ENCODE results near the gene MTM1. TPM values are rescaled to one million over a fixed set of nuclear protein-coding genes. Genes with fewer than 3 reads are reported as not detected.
A peak's percentile ranks its signal among the peaks of the same experiment; 100 is the strongest.

Gene MTM1
- total RNA-seq, 2 experiments from 2014 or later: 38.6 to 40.3 TPM

DNA sequence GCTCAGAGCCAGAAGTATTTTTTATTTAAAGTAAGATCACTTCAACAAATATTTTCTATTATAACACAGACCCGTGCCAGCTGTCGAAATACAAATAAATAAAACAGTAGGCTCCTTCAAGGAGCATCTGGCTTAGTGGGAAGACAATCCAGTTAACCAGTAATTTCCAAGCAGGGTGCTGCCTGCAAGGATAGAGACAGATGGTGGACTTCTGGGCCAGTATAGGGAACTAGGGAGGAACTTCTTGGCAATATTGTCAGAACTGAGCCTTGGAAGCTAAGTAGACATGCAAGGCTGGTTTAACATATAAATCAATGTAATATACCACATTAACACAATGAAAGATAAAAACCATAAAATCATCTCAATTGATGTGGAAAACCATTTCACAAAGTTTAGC lies 107.8 kb downstream of the MTM1 start:
- DNase-seq: no peak
- Mint-ChIP-seq H3K9me3 (ENCODE audit: low read depth) (no peaks in the 10 kb centered on the region), H3K27me3 (no peaks in the 10 kb centered on the region), H3K27ac (no peak overlapping the region), H3K36me3 (peaks cover 4% of the 10 kb centered on the region), H3K4me1 (no peaks in the 10 kb centered on the region), H3K4me3 (no peak overlapping the region)
- CTCF ChIA-PET: no interaction called here
- ATAC-seq: no peak

DNA sequence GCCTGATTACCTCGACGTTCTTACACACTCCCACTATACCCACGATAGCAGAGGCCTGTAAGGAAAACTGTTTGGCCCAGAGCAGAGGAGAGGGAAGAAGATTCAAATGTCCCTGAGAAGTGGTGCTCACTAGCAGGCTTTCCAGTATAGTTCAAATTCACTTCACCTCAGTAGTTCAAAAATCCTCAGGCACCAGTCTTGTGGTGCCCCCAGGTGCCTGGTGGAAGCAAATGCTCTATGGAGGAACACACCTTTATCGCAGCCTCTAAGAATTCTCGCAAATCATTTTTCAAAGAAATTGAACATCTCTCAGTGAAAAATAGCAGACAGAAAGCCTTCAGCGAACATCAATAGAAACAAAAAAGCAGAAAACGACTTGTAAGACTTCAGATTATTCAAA lies 112.6 kb downstream of the MTM1 start:
- Mint-ChIP-seq H3K36me3 (peaks cover 1% of the 10 kb centered on the region), H3K9me3 (ENCODE audit: low read depth) (no peaks in the 10 kb centered on the region), H3K4me1 (peaks cover 2% of the 10 kb centered on the region), H3K27ac (no peak overlapping the region), H3K27me3 (no peaks in the 10 kb centered on the region), H3K4me3 (no peak overlapping the region)
- CTCF ChIA-PET: interaction anchor here (1.1 to 1.5 kb wide), 3 partner anchors 12 to 37 kb away, joined by 3 to 5 read pairs (median 3); no protein-coding TSS in a partner anchor
- no peak for DNase-seq
- peak; percentile 39 for ATAC-seq

DNA sequence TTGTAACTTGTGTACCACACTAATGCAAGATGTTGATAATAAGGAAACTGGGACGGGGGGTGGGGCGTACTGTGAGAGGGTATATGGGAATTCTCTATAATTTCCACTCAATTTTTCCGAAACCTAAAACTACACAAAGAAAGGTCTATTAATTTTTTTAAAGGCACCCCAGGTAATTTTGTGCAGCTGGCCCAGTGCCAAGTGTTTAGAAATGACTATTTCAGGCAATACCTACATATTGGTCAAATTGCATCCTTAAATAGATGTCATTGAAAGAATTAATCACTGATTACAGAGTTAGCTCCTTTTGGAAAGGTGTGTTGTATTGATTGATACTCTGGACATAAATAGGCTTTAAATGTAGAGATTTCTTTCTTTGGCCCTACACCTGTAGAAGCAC lies 114.7 kb downstream of the MTM1 start:
- H3K27ac Mint-ChIP-seq: no peak overlapping the region
- H3K27me3 Mint-ChIP-seq: no peaks in the 10 kb centered on the region
- peaks cover 2% of the 10 kb centered on the region for H3K4me1 Mint-ChIP-seq
- H3K4me3 Mint-ChIP-seq: no peak overlapping the region
- CTCF ChIA-PET: interaction anchor here (0.6 to 3.5 kb wide), 14 partner anchors 9 to 195 kb away, joined by 3 to 19 read pairs (median 5); partner anchors contain the start of gene MTMR1
- no peaks in the 10 kb centered on the region for H3K36me3 Mint-ChIP-seq
- DNase-seq (no peak), ATAC-seq (no peak)
- H3K9me3 Mint-ChIP-seq (ENCODE audit: low read depth): no peaks in the 10 kb centered on the region

DNA sequence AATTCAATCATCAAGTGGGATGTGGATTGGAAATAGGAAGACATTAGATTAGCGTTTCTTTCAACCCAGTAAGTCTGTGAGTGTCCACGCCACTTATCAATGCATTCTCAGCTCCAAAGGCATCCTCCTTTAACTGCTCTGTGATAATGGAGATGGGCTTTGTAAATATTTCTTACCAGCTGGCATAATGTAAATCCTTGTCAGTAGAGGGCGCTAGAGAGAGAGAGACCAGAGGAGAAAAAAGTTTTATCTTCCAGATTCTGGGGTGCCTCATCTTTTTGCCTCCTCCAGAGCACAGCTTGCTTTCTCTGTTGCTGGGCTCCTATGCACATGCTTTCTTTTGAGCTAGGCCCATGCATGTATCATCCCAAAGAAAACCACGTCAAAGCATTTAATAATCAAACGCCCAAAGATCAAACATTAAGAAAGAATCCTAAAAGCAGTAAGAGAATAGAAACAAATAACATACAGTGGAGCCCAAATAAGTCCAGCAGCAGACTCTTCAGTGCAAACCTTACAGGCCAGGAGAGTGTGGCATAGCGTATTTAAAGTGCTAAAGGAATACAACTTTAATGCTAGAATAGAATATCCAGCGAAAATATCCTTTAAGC lies 115.2 kb downstream of the MTM1 start:
- Mint-ChIP-seq H3K36me3 (no peaks in the 10 kb centered on the region), H3K4me1 (peaks cover 7% of the 10 kb centered on the region), H3K9me3 (ENCODE audit: low read depth) (no peaks in the 10 kb centered on the region), H3K27ac (no peak overlapping the region), H3K4me3 (no peak overlapping the region), H3K27me3 (no peaks in the 10 kb centered on the region)
- CTCF ChIA-PET: interaction anchor here (0.6 to 3.5 kb wide), 15 partner anchors 8 to 195 kb away, joined by 3 to 19 read pairs (median 5); partner anchors contain the start of gene MTMR1
- ATAC-seq: peak; percentile 27
- no peak for DNase-seq

DNA sequence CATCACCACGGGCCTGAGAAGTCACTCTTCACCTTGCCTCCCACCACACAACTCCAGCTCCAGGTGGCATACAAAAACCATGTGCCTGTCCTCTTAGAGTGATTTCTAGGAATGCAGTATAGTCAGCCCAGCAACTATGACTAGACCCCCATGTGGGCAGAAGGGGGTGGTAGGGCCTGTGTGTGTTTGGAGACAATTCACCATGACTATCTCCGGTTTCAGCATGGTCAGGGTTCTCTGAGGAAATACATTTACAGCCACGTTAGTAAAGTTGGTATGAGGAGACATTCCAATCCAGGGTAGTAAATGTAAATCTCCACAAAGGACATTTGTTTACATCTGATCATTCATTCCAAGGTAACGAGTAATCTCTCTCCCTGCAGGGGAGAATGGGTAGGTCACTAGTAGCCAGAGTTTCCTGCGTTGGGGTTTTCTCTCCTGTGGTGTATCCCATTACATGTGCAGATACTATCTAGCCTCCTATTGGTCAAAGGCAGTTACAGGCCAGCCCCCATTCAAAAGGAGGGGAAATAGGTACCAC lies 120.6 kb downstream of the MTM1 start:
- H3K4me1 Mint-ChIP-seq: peaks cover 41% of the 10 kb centered on the region
- no peaks in the 10 kb centered on the region for H3K27me3 Mint-ChIP-seq
- H3K36me3 Mint-ChIP-seq: peaks cover 5% of the 10 kb centered on the region
- no peaks in the 10 kb centered on the region for H3K9me3 Mint-ChIP-seq (ENCODE audit: low read depth)
- no peak overlapping the region for H3K4me3 Mint-ChIP-seq
- ATAC-seq: no peak
- H3K27ac Mint-ChIP-seq: no peak overlapping the region
- no peak for DNase-seq
- CTCF ChIA-PET: interaction anchor here (1.4 kb wide), 1 partner anchor 15 kb away, joined by 4 read pairs; no protein-coding TSS in a partner anchor

DNA sequence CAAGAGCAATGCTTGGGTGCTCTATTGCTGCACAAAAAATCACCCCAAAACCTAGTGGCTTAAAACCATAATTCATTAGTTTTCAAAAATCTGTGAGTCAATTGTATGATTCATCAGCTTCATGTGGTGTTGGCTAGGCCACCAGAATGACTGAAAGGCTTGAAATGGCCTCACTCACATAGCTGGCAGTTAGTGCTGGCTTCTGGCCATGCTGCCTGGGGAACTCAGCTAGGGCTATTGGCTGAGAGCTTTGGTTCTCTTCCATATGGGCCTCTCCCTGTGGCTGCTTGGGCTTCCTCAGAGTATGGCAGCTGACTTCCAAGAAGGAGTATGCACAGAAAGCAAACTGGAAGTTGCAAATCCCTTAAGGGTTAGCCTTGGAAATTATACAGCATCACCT lies 121.7 kb downstream of the MTM1 start:
- ATAC-seq: no peak
- no peaks in the 10 kb centered on the region for H3K27me3 Mint-ChIP-seq
- no peaks in the 10 kb centered on the region for H3K9me3 Mint-ChIP-seq (ENCODE audit: low read depth)
- H3K4me1 Mint-ChIP-seq: peaks cover 51% of the 10 kb centered on the region
- H3K36me3 Mint-ChIP-seq: peaks cover 8% of the 10 kb centered on the region
- CTCF ChIA-PET: interaction anchor here (0.8 kb wide), 1 partner anchor 325 kb away, joined by 3 read pairs; no protein-coding TSS in a partner anchor
- H3K4me3 Mint-ChIP-seq: no peak overlapping the region
- DNase-seq: no peak
- peak overlapping the region; percentile 52 for H3K27ac Mint-ChIP-seq

DNA sequence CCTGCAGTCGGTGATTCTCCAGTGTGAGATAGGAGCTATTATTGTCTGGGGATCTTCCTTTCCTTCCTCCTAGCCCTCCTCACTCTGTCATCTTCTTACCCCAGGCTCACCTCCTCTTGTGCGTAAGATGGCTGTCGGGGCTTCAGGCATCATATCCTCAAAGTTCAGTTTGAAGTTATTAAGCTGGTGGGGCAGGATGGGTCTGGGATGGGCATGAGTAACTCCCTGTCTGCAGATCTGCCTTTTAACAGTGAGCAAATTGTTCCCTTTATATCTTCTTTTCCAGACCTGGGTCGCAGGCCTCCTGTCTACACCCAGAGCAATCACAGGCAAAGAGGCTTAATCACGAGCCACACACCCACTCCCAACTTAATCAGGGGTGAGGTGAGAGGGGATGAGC lies 123.9 kb downstream of the MTM1 start:
- Mint-ChIP-seq H3K27me3 (no peaks in the 10 kb centered on the region), H3K9me3 (ENCODE audit: low read depth) (no peaks in the 10 kb centered on the region), H3K4me1 (peaks cover 72% of the 10 kb centered on the region), H3K27ac (peak overlapping the region; percentile 92), H3K36me3 (peaks cover 21% of the 10 kb centered on the region), H3K4me3 (peak overlapping the region; percentile 84)
- CTCF ChIA-PET: interaction anchor here (1.0 to 1.6 kb wide), 5 partner anchors 8 to 27 kb away, joined by 3 to 8 read pairs (median 3); no protein-coding TSS in a partner anchor
- DNase-seq (no peak), ATAC-seq (no peak)

DNA sequence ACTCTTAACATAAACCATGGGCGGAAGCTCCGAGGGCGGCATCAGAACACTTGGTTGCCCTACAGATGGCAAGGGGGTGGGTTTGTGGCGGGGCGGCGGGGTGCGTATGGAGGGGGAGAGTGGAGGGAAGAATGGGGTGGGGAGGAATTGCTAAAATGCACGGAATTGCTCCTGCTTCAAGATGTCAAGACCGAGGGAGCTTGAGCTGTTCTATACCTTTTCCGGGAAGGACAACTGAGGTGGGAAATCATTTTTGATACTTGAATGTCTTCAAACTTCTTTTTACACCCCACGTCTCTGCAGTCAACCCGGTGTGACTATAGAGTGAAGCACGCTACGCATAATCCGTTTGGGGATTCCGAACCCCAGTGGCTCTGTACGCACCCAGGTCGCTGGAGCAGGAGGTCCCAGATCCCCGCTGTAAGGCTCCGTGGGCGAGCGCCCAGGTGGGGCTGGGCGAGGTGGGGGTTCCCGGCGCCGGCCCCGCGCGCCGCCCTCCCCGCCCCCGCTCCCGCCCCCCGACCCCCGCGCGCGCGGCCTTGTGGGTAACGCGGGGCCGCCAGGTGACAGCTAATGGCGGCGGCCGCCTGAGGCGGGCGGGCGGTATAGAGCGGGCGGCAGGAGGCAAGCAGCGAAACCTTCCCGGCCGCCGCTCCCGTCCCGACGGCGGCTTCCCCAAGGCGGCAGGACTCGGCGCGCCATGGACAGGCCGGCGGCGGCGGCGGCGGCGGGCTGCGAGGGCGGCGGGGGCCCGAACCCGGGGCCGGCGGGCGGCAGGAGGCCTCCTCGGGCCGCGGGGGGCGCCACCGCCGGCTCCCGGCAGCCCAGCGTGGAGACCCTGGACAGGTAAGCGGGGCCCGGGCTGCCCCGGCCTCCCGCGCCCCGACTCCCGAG lies 124.7 kb downstream of the MTM1 start, which contains the start of gene MTMR1:
TSS of gene MTMR1 (plus strand) at position 566 of the 894 bp plus-strand sequence. CDS start at position 701, 135 bp downstream.
- peak; percentile 68 for ATAC-seq
- CTCF ChIA-PET: interaction anchor here (1.0 to 1.6 kb wide), 5 partner anchors 9 to 27 kb away, joined by 3 to 8 read pairs (median 3); no protein-coding TSS in a partner anchor
- peak within 1 kb of the TSS; percentile 86 for H3K4me3 Mint-ChIP-seq
- no peaks in the 10 kb centered on the region for H3K27me3 Mint-ChIP-seq
- peaks cover 25% of the 10 kb centered on the region for H3K36me3 Mint-ChIP-seq
- no peaks in the 10 kb centered on the region for H3K9me3 Mint-ChIP-seq (ENCODE audit: low read depth)
- H3K4me1 Mint-ChIP-seq: peaks cover 77% of the 10 kb centered on the region
- H3K27ac Mint-ChIP-seq: peak within 1 kb of the TSS; percentile 99
- DNase-seq: peak; percentile 61

DNA sequence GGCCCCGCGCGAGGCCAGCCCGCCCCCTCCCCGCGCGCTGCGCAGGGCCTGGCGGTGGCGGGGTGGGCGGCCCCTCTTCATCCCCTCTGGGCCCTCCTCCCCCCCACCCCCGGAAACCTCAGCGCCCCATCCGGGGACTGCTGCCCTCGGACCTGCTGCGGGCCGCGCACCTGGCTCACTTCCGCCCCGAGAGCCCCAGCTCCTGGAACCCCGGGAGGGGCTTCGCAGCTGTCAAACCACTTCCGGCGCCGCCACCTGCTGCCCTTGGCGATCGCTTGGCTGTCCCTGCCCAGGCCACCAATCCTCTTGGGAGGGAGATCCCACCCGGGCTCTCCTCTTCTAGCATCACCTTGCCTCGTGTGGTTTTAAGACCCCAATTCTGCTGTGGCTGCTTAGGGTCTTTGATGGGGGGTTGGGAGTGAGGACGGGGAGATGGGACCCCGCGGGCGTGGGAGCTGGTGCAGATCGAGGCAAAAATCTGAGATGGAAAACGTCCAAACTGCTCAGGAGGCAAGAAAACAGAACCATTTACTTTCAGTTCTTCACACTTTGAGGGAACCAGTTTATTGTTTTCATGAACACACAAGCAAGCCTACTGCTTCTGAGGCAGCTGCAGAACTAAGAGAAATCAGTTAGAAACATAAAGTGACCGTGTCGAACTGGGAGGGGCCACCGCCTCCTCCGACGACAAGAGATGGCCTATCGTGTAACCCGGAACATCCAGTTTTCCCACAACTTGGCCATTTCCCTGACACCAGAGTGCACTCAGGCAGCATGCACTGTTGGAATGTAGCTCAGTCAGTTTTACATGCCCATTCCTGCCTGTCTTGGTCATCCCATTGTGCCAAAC lies 125.5 kb downstream of the MTM1 start:
- peak; percentile 72 for ATAC-seq
- peak overlapping the region; percentile 99 for H3K27ac Mint-ChIP-seq
- CTCF ChIA-PET: interaction anchor here (1.3 to 3.3 kb wide), 4 partner anchors 8 to 22 kb away, joined by 4 to 11 read pairs (median 4); no protein-coding TSS in a partner anchor
- H3K4me3 Mint-ChIP-seq: peak overlapping the region; percentile 86
- H3K9me3 Mint-ChIP-seq (ENCODE audit: low read depth): no peaks in the 10 kb centered on the region
- peak; percentile 90 for DNase-seq
- peaks cover 71% of the 10 kb centered on the region for H3K4me1 Mint-ChIP-seq
- H3K27me3 Mint-ChIP-seq: no peaks in the 10 kb centered on the region
- peaks cover 25% of the 10 kb centered on the region for H3K36me3 Mint-ChIP-seq

DNA sequence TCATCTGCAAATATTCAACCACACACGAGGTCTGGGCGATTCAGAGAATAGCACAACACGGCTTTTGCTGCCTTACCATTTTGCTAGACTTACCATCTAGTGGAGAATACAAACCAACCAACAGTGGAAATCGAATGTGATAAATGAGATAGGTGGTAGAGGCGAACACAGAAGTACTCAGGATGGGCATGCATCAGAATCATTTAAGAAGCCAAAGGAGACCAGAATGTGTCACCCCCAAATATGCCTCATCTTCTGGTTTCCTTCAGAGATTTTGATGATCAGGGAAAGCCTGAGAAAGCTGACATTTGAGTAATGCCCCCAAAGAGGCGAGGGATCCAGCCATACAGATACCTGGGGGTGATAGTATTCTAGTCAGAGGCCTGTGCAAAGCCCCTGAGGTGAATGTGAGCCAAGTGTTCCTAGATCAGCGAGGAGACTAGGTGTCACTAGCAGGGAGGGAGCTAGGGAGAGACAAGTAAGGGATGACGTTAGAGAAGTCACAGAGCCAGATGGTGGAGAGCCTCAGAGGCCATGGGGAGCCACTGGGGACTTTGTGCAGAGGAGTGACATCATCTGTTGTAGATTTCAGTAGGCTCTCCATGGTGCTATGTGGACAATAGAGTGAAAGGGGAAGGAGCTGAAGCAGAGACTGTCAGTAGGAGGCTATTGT lies 126.5 kb downstream of the MTM1 start:
- peak overlapping the region; percentile 99 for H3K27ac Mint-ChIP-seq
- H3K9me3 Mint-ChIP-seq (ENCODE audit: low read depth): no peaks in the 10 kb centered on the region
- CTCF ChIA-PET: interaction anchor here (1.3 to 3.3 kb wide), 4 partner anchors 9 to 21 kb away, joined by 4 to 11 read pairs (median 4); no protein-coding TSS in a partner anchor
- DNase-seq (peak; percentile 43), ATAC-seq (peak; percentile 9)
- H3K27me3 Mint-ChIP-seq: no peaks in the 10 kb centered on the region
- H3K4me3 Mint-ChIP-seq: peak overlapping the region; percentile 86
- H3K4me1 Mint-ChIP-seq: peaks cover 63% of the 10 kb centered on the region
- peaks cover 26% of the 10 kb centered on the region for H3K36me3 Mint-ChIP-seq

DNA sequence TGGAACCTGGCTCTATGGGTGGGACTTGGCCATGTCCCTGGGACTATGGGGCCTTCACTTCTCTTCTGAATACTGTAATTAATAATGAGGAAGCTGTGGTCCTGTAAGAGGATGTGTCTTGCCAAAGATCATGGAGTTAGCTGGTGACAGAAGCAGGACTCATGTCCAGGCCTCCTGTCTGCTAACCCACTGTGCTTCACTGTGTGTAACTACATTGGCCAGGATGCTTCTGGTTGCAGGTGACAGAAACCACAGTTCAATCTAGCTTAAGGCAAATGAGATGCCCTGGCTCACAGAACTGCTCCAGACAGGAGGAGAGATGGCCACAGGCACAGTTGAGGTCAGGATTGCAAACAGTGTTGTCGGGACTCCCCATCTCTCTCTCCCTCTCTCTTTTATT lies 127.9 kb downstream of the MTM1 start:
- peaks cover 49% of the 10 kb centered on the region for H3K4me1 Mint-ChIP-seq
- peak overlapping the region; percentile 99 for H3K27ac Mint-ChIP-seq
- peaks cover 26% of the 10 kb centered on the region for H3K36me3 Mint-ChIP-seq
- DNase-seq (peak; percentile 49), ATAC-seq (no peak)
- H3K9me3 Mint-ChIP-seq (ENCODE audit: low read depth): no peaks in the 10 kb centered on the region
- no peaks in the 10 kb centered on the region for H3K27me3 Mint-ChIP-seq
- peak overlapping the region; percentile 86 for H3K4me3 Mint-ChIP-seq
- CTCF ChIA-PET: interaction anchor here (0.7 to 3.3 kb wide), 3 partner anchors 12 to 16 kb away, joined by 3 to 11 read pairs (median 3); no protein-coding TSS in a partner anchor

DNA sequence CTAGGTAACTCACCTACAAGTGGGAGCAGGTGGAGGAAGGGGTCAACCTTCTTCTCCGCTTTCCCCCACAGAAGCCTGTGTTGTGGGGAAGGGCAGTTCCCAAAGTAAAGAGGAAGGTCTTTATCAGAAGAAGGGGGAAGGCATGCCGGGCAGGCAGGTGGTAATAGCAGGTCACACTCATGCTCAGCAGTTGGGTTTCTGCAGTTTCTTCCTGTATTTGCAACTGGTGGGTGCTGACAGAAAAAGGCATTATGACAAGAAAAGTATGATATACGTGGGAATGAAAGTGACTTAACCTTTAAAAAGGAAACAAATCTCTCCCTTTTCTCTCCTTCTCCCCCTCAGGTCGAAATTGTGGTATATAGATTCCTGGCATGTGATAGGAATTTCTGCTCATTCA lies 128.4 kb downstream of the MTM1 start:
- CTCF ChIA-PET: interaction anchor here (0.7 to 3.3 kb wide), 2 partner anchors 13 to 19 kb away, joined by 3 to 11 read pairs; no protein-coding TSS in a partner anchor
- peaks cover 47% of the 10 kb centered on the region for H3K4me1 Mint-ChIP-seq
- H3K4me3 Mint-ChIP-seq: peak overlapping the region; percentile 18

More for the DNA sequence above, 128.4 kb downstream of the MTM1 start:
- no peak for DNase-seq
- Mint-ChIP-seq H3K9me3 (ENCODE audit: low read depth) (no peaks in the 10 kb centered on the region), H3K27me3 (no peaks in the 10 kb centered on the region), H3K27ac (peak overlapping the region; percentile 59), H3K36me3 (peaks cover 29% of the 10 kb centered on the region)
- ATAC-seq: no peak

All from activated CD8-positive, alpha-beta memory T cell treated with anti-CD3 and anti-CD28 coated beads, Interleukin-2, amount 10 ng/mL, durations not matched to agents 7 days and 5 days (primary cell).